KBM-7 (cell line): ENCODE measurements around the gene RAB34.

ENCODE experiments used
- DNase-seq: peaks from one replicate; pipeline ENCODE4 v3.0.0-alpha.2; 2015
- in situ Hi-C: fragments of 300-500 bp; cut with MboI; formaldehyde crosslinking; loops from 2 replicates; pipeline ENCODE4 v1.14.3; 2020; ENCODE audit warnings: low sequenced_read_pairs, low pct_unique_long_range_greater_than_20kb, mixed read lengths

RAB34 gene

GRCh38 chr17:28717578-28718332, at the start of gene RAB34:
TSS of gene RAB34 (minus strand) at chr17:28717868. CDS start at chr17:28717266, 602 bp downstream.
- no peak for DNase-seq
- in situ Hi-C loops: no loop called here

- no peak for DNase-seq
- in situ Hi-C loops: no loop called here
These were observed 47.4 kb upstream of the RAB34 start for GRCh38 chr17:28765038-28765437.

GRCh38 chr17:28763804-28764266, 46.2 kb upstream of the RAB34 start:
- DNase-seq: peak; percentile 84
- in situ Hi-C loops: no loop called here

- in situ Hi-C loops: no loop called here
- DNase-seq: no peak
These were observed 45.6 kb upstream of the RAB34 start for GRCh38 chr17:28763137-28763799.

GRCh38 chr17:28760601-28761562, 43.2 kb upstream of the RAB34 start:
- DNase-seq: peak; percentile 81
- in situ Hi-C loops: no loop called here

GRCh38 chr17:28759256-28759865, 41.7 kb upstream of the RAB34 start:
- no peak for DNase-seq
- in situ Hi-C loops: no loop called here

- DNase-seq: no peak
- in situ Hi-C loops: no loop called here
These were observed 40.9 kb upstream of the RAB34 start for GRCh38 chr17:28758411-28759121.

GRCh38 chr17:28756049-28756804, 38.6 kb upstream of the RAB34 start:
- in situ Hi-C loops: no loop called here

GRCh38 chr17:28755486-28755885, 37.8 kb upstream of the RAB34 start:
- in situ Hi-C loops: no loop called here
- no peak for DNase-seq

More at GRCh38 chr17:28756049-28756804, 38.6 kb upstream of the RAB34 start:
- no peak for DNase-seq

GRCh38 chr17:28751600-28752366, 34.1 kb upstream of the RAB34 start:
- in situ Hi-C loops: no loop called here
- no peak for DNase-seq

GRCh38 chr17:28750178-28751047, 32.7 kb upstream of the RAB34 start:
- in situ Hi-C loops: no loop called here
- peak; percentile 94 for DNase-seq

GRCh38 chr17:28749516-28750177, 32.0 kb upstream of the RAB34 start:
- no peak for DNase-seq
- in situ Hi-C loops: loop anchor here (25.0 kb wide), 1 partner anchor 363 kb away; no protein-coding TSS in a partner anchor

GRCh38 chr17:28748852-28749515, 31.3 kb upstream of the RAB34 start:
- DNase-seq: no peak
- in situ Hi-C loops: loop anchor here (25.0 kb wide), 1 partner anchor 363 kb away; no protein-coding TSS in a partner anchor

GRCh38 chr17:28747801-28748750, 30.4 kb upstream of the RAB34 start:
- in situ Hi-C loops: loop anchor here (25.0 kb wide), 1 partner anchor 364 kb away; no protein-coding TSS in a partner anchor

More at GRCh38 chr17:28747801-28748750, 30.4 kb upstream of the RAB34 start:
- no peak for DNase-seq
